Breast epithelium (tissue), 3 donors: Measurements from ENCODE around the gene WDPCP.

Experiments used
- POLR2A ChIP-seq: fragments of 450-650 bp; IDR thresholded peaks from one replicate; pipeline ENCODE4 v1.6.1; 2016; ENCODE audit warnings: antibody characterized with exemption, mild to moderate bottlenecking, moderate library complexity
- POLR2AphosphoS5 ChIP-seq, 3 donors: sonication (generic); formaldehyde crosslinking; IDR thresholded peaks; one replicate each; pipeline ENCODE4 v1.6.1; 2017; ENCODE audit warnings: antibody characterized with exemption in 3 of 3
- TF ChIP-seq, protein P1 (sequence below), 3 donors: fragments of 450-650 bp; IDR thresholded peaks; one replicate each; pipeline ENCODE4 v1.5.1; 2016 to 2017; ENCODE audit warnings: antibody characterized with exemption in 3 of 3, mild to moderate bottlenecking in 3 of 3, moderate library complexity in 3 of 3

DNA sequence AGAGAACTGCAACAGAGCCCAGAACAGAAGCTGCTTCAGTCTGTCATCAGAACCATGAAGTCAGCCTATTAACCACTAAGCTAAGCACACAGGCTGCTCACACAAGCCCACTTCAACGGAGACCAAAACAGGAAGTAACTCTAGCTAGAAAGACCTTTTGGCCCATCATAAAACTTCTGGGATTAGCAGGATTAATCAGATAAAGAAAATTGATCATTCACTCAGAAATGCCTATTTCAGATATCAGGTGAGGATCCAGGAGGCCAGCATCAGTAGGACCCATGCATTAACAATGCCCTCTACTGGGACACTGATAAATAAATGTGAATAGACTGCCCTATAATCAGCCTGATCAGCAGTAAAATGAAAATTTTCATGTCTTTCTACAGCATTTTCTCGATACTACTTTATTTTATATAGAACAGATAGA lies 101.4 kb downstream of the WDPCP start:
- TF ChIP-seq, protein P1, sequence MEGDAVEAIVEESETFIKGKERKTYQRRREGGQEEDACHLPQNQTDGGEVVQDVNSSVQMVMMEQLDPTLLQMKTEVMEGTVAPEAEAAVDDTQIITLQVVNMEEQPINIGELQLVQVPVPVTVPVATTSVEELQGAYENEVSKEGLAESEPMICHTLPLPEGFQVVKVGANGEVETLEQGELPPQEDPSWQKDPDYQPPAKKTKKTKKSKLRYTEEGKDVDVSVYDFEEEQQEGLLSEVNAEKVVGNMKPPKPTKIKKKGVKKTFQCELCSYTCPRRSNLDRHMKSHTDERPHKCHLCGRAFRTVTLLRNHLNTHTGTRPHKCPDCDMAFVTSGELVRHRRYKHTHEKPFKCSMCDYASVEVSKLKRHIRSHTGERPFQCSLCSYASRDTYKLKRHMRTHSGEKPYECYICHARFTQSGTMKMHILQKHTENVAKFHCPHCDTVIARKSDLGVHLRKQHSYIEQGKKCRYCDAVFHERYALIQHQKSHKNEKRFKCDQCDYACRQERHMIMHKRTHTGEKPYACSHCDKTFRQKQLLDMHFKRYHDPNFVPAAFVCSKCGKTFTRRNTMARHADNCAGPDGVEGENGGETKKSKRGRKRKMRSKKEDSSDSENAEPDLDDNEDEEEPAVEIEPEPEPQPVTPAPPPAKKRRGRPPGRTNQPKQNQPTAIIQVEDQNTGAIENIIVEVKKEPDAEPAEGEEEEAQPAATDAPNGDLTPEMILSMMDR (IDR thresholded peaks at IDR 0.05), result no peak
- TF ChIP-seq POLR2AphosphoS5 (IDR thresholded peaks at IDR 0.05) (no peak), POLR2A (no peak)
